Measurements from ENCODE around the gene CHD2. TPM values are rescaled to one million over a fixed set of nuclear protein-coding genes. Genes with fewer than 3 reads are reported as not detected.

Gene CHD2
- total RNA-seq, 6 donors from 2014 or later: 102 to 500 (median 155) TPM

GRCh38 chr15:93033434-93034045 is 133.4 kb downstream of the CHD2 start:
- ATAC-seq (ENCODE audit: low FRiP score in 2 of 2) (no peak), DNase-seq (peak; percentile 17 to 27)
- Histone ChIP-seq H3K27ac (no peak overlapping the region), H3K27me3 (no peaks in the 10 kb centered on the region), H3K4me3 (no peak overlapping the region), H3K36me3 (no peaks in the 10 kb centered on the region), H3K4me1 (peaks cover 24 to 34% (median 31%) of the 10 kb centered on the region in 4 donors), H3K9me3 (no peaks in the 10 kb centered on the region)
- WGBS, 2 donors: 95 to 97% methylated on average over 6 to 14 of the region's 14 CpGs
- TF ChIP-seq POLR2AphosphoS5 (IDR thresholded peaks at IDR 0.05) (no peak), POLR2A (IDR thresholded peaks at IDR 0.05) (no peak), EP300 (IDR thresholded peaks at IDR 0.05) (no peak)
- TF ChIP-seq, protein P1, sequence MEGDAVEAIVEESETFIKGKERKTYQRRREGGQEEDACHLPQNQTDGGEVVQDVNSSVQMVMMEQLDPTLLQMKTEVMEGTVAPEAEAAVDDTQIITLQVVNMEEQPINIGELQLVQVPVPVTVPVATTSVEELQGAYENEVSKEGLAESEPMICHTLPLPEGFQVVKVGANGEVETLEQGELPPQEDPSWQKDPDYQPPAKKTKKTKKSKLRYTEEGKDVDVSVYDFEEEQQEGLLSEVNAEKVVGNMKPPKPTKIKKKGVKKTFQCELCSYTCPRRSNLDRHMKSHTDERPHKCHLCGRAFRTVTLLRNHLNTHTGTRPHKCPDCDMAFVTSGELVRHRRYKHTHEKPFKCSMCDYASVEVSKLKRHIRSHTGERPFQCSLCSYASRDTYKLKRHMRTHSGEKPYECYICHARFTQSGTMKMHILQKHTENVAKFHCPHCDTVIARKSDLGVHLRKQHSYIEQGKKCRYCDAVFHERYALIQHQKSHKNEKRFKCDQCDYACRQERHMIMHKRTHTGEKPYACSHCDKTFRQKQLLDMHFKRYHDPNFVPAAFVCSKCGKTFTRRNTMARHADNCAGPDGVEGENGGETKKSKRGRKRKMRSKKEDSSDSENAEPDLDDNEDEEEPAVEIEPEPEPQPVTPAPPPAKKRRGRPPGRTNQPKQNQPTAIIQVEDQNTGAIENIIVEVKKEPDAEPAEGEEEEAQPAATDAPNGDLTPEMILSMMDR (IDR thresholded peaks at IDR 0.05): no peak

DNA sequence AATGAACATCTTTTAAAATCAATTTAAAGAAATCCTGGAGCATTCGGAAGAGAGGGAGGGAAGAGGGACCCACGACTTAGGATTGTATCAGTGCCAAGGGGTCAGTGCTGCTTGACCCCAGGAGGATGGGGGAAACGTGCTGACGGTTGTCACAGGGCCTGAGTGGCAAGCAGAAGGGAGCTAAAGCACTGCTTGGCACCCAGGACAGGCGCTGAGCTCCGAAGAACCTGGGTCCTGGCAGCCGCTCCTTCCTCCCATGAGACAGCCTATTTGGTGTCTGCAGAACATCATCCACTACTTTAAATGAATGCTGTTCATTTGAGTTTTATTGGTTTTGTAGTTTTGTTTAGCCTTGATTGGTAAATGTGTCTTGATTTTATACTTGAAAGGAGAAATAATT is 134.4 kb downstream of the CHD2 start:
- DNase-seq (no peak), ATAC-seq (ENCODE audit: low FRiP score in 2 of 2) (no peak)
- TF ChIP-seq POLR2A (IDR thresholded peaks at IDR 0.05): no peak
- no peak for TF ChIP-seq EP300 (IDR thresholded peaks at IDR 0.05)
- no peak for TF ChIP-seq POLR2AphosphoS5 (IDR thresholded peaks at IDR 0.05)
- TF ChIP-seq, protein P1 (IDR thresholded peaks at IDR 0.05): no peak
- 75 to 76% methylated on average over 7 of the region's 7 CpGs for WGBS, 2 donors
- Histone ChIP-seq H3K4me3 (no peak overlapping the region), H3K4me1 (peaks cover 18 to 24% (median 23%) of the 10 kb centered on the region in 4 donors), H3K27me3 (no peaks in the 10 kb centered on the region), H3K9me3 (no peaks in the 10 kb centered on the region), H3K36me3 (no peaks in the 10 kb centered on the region), H3K27ac (no peak overlapping the region)

DNA sequence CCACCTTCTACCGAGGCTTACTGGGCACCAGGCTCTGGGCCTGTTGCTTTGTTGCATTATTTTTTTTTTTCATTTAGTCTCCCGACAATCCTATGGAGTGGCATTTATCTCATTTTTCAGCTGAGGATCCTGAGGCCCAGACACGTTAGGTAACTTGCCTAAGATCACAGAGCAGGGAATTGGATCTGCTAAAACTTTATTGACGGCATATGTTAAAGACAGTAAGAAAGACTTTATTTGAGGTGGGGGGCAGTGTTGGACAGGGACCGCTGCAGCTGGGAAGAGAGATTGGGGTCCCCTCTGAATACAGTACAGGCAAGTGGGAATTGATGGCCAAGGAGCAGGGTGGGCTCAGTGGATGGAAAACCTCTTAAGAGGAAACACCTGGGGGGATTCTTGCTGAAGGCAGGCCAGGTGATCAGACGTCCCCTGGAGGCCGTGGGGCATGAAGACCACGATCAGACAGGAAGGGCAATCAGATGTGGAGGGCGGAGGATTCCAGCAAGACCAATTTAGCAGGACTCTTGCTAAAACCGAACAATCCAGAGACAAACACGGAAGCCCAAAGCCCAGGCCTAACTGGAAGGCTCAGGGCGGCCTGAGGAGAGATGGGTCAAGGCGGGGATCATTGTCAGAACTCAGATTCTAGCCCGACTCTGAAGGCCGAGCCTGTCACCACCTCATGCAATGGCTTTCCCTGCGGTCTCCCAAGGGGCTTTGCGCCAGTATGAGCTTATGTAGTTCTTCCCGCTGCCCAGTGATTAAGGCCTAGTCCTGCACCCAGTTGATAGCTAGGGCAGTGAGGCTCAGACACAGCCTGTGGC is 135.2 kb downstream of the CHD2 start:
- H3K4me1 ChIP-seq: peaks cover 10 to 23% (median 20%) of the 10 kb centered on the region in 4 donors
- no peak for ATAC-seq (ENCODE audit: low FRiP score in 2 of 2)
- no peaks in the 10 kb centered on the region for H3K36me3 ChIP-seq
- H3K4me3 ChIP-seq: no peak overlapping the region
- no peak for DNase-seq
- 79 to 88% methylated on average over 13 to 18 of the region's 18 CpGs for WGBS, 2 donors
- no peaks in the 10 kb centered on the region for H3K27me3 ChIP-seq
- no peaks in the 10 kb centered on the region for H3K9me3 ChIP-seq
- no peak overlapping the region for H3K27ac ChIP-seq
- TF ChIP-seq EP300 (IDR thresholded peaks at IDR 0.05) (no peak), POLR2A (IDR thresholded peaks at IDR 0.05) (no peak), POLR2AphosphoS5 (IDR thresholded peaks at IDR 0.05) (no peak)
- TF ChIP-seq, protein P1 (IDR thresholded peaks at IDR 0.05): no peak

- ATAC-seq (ENCODE audit: low FRiP score in 2 of 2) (peak; percentile 29 to 58), DNase-seq (peak; percentile 66 to 67)
- Histone ChIP-seq H3K27me3 (no peaks in the 10 kb centered on the region), H3K36me3 (no peaks in the 10 kb centered on the region), H3K4me1 (peaks cover 3 to 20% (median 17%) of the 10 kb centered on the region in 4 donors), H3K4me3 (no peak overlapping the region), H3K27ac (no peak overlapping the region), H3K9me3 (no peaks in the 10 kb centered on the region)
- no peak for TF ChIP-seq EP300 (IDR thresholded peaks at IDR 0.05)
- no peak for TF ChIP-seq POLR2AphosphoS5 (IDR thresholded peaks at IDR 0.05)
- no peak for TF ChIP-seq POLR2A (IDR thresholded peaks at IDR 0.05)
- TF ChIP-seq, protein P1 (IDR thresholded peaks at IDR 0.05): peak; percentile 39 to 78 (median 66)
- 44 to 52% methylated on average over 25 to 32 of the region's 32 CpGs for WGBS, 2 donors
Measured at GRCh38 chr15:93035953-93036810, 136.1 kb downstream of the CHD2 start.

Measured in upper lobe of left lung (tissue), 6 donors.